GM12864 (cell line): Measurements from ENCODE around the gene EHD3.

Experiments used
- DNase-seq: peaks from one replicate; pipeline ENCODE4 v3.0.0-alpha.2; 2011; ENCODE audit warnings: low read depth
- H3K4me3 ChIP-seq: 2 replicates; pipeline ENCODE4 v1.5.1; 2011; ENCODE audit warnings: mild to moderate bottlenecking, low read depth, low read length, control low read depth
- CTCF ChIP-seq: IDR thresholded peaks from 2 replicates; pipeline ENCODE4 v1.5.1; 2011; ENCODE audit warnings: low read depth, mild to moderate bottlenecking, moderate library complexity, low read length, control low read depth, inconsistent platforms; ENCODE audit errors: missing control alignments

Gene EHD3

GRCh38 chr2:31318361-31319336 is 84.7 kb downstream of the EHD3 start:
- TF ChIP-seq CTCF = no peak
- no peak overlapping the region for H3K4me3 ChIP-seq
- no peak for DNase-seq
